IMR-90 (cell line): ENCODE data around the gene NAV2. TPM values are rescaled to one million over a fixed set of nuclear protein-coding genes. Genes with fewer than 3 reads are reported as not detected.

Experiments used
- ATAC-seq: fragments of 200-7000 bp; cut with Tn5 transposase; 2 replicates; pipeline ENCODE4 v1.9.1; 2020; ENCODE audit warnings: low read depth, mild to moderate bottlenecking, moderate library complexity
- BruUV-seq: library from RNA; stranded (reverse); fragments of 400-500 nt; replicated peaks from 2 replicates; lab custom pipeline; 2021; lab: Mats Ljungman, UMichigan
- CTCF ChIA-PET: fragments of 300-600 bp; formaldehyde crosslinking; extraction: SDS; loops from one replicate; lab custom pipeline; 2021; ENCODE audit warnings: antibody characterized with exemption; lab: Yijun Ruan, JAX
- POLR2A ChIA-PET: fragments of 300-600 bp; sonication (Branson Sonifier 250); formaldehyde crosslinking; loops from one replicate; lab custom pipeline; 2022; ENCODE audit warnings: antibody characterized with exemption; ENCODE audit not compliant: unreplicated experiment; lab: Charles Lee
- DNase-seq: peaks from one replicate; pipeline ENCODE4 v3.0.0; 2013
- H2AFZ ChIP-seq: replicated peaks from 2 replicates; pipeline ENCODE3; 2013; ENCODE audit warnings: low read length, mild to moderate bottlenecking; ENCODE audit not compliant: poor library complexity
- H2AK5ac ChIP-seq: 2 replicates; pipeline ENCODE4 v1.6.1; 2013; ENCODE audit warnings: low read depth, low read length, inconsistent platforms
- H2AK9ac ChIP-seq: replicated peaks from 2 replicates; pipeline ENCODE3; 2013; ENCODE audit warnings: mild to moderate bottlenecking, low read depth, low read length, moderate library complexity; ENCODE audit not compliant: poor library complexity
- H2BK120ac ChIP-seq: 2 replicates; pipeline ENCODE4 v1.6.1; 2013; ENCODE audit warnings: low read depth, low read length, inconsistent platforms
- H2BK15ac ChIP-seq: 3 replicates; pipeline ENCODE4 v1.6.1; 2013; ENCODE audit warnings: low read depth, low read length, inconsistent platforms
- H2BK20ac ChIP-seq: 2 replicates; pipeline ENCODE4 v1.6.1; 2013; ENCODE audit warnings: low read depth, mild to moderate bottlenecking, inconsistent platforms, low read length, moderate library complexity
- H2BK5ac ChIP-seq: 2 replicates; pipeline ENCODE4 v1.6.1; 2013; ENCODE audit warnings: mild to moderate bottlenecking, low read depth, low read length, inconsistent platforms; ENCODE audit not compliant: poor library complexity, severe bottlenecking
- H3K14ac ChIP-seq: replicated peaks from 2 replicates; pipeline ENCODE4 v1.6.1; 2013; ENCODE audit warnings: low read depth, low read length, inconsistent platforms
- H3K18ac ChIP-seq: 2 replicates; pipeline ENCODE4 v1.6.1; 2013; ENCODE audit warnings: low read depth, low read length, control low read depth
- H3K23ac ChIP-seq: 2 replicates; pipeline ENCODE4 v1.6.1; 2013; ENCODE audit warnings: low read depth, low read length, inconsistent platforms
- H3K27ac ChIP-seq: 2 replicates; pipeline ENCODE4 v1.5.1; 2013; ENCODE audit warnings: mild to moderate bottlenecking, control low read depth, low read length; ENCODE audit not compliant: insufficient read depth
- H3K27me3 ChIP-seq: 2 replicates; pipeline ENCODE4 v1.6.1; 2013; ENCODE audit warnings: low read length; ENCODE audit not compliant: control insufficient read depth, insufficient read depth
- H3K36me3 ChIP-seq: 2 replicates; pipeline ENCODE4 v1.6.1; 2013; ENCODE audit warnings: low read length, mixed read lengths; ENCODE audit not compliant: control insufficient read depth, insufficient read depth
- H3K4ac ChIP-seq: 2 replicates; pipeline ENCODE4 v1.6.1; 2013; ENCODE audit warnings: low read depth, low read length, inconsistent platforms
- H3K4me1 ChIP-seq: 2 replicates; pipeline ENCODE4 v1.6.1; 2013; ENCODE audit warnings: low read length, mixed read lengths; ENCODE audit not compliant: control insufficient read depth, insufficient read depth
- H3K4me2 ChIP-seq: 2 replicates; pipeline ENCODE4 v1.6.1; 2013; ENCODE audit warnings: low read depth, mild to moderate bottlenecking, control low read depth, low read length, moderate library complexity
- H3K4me3 ChIP-seq: 2 replicates; pipeline ENCODE4 v1.5.1; 2013; ENCODE audit warnings: low read depth, mild to moderate bottlenecking, control low read depth, low read length, moderate library complexity; ENCODE audit not compliant: insufficient read depth
- H3K56ac ChIP-seq: 2 replicates; pipeline ENCODE4 v1.6.1; 2013; ENCODE audit warnings: low read length, inconsistent platforms; ENCODE audit not compliant: insufficient read depth; ENCODE audit errors: extremely low read depth
- H3K79me1 ChIP-seq, 2 experiments: 2 replicates each; pipeline ENCODE4 v1.6.1; 2013; ENCODE audit warnings: low read length in 2 of 2, inconsistent platforms in 1 of 2, low read depth in 1 of 2
- H3K9ac ChIP-seq: 2 replicates; pipeline ENCODE4 v1.6.1; 2013; ENCODE audit warnings: low read depth, low read length, control low read depth
- H3K9me1 ChIP-seq: 2 replicates; pipeline ENCODE4 v1.6.1; 2013; ENCODE audit warnings: low read length, inconsistent platforms; ENCODE audit not compliant: insufficient read depth
- H3K9me3 ChIP-seq: 2 replicates; pipeline ENCODE4 v1.6.1; 2013; ENCODE audit warnings: low read length; ENCODE audit not compliant: control insufficient read depth, insufficient read depth
- H4K20me1 ChIP-seq: 2 replicates; pipeline ENCODE4 v1.6.1; 2013; ENCODE audit warnings: low read length, inconsistent platforms; ENCODE audit not compliant: insufficient read depth
- H4K5ac ChIP-seq: 2 replicates; pipeline ENCODE4 v1.6.1; 2013; ENCODE audit warnings: mild to moderate bottlenecking, low read depth, low read length, control low read depth
- H4K8ac ChIP-seq, 2 experiments: 2 replicates each; pipeline ENCODE4 v1.6.1; 2013; ENCODE audit warnings: low read depth in 2 of 2, low read length in 2 of 2, control low read depth in 1 of 2, inconsistent platforms in 1 of 2
- H4K91ac ChIP-seq: 2 replicates; pipeline ENCODE4 v1.6.1; 2013; ENCODE audit warnings: low read depth, low read length, inconsistent platforms; ENCODE audit not compliant: insufficient read depth
- CEBPB ChIP-seq: IDR thresholded peaks from 2 replicates; pipeline ENCODE4 v1.6.1; 2012; ENCODE audit warnings: low read depth, low read length, improper control_type of control experiment
- CHD1 ChIP-seq: IDR thresholded peaks from 2 replicates; pipeline ENCODE4 v1.6.1; 2012; ENCODE audit warnings: low read depth, low read length, improper control_type of control experiment
- MAZ ChIP-seq: IDR thresholded peaks from 2 replicates; pipeline ENCODE4 v1.6.1; 2012; ENCODE audit warnings: low read depth, mild to moderate bottlenecking, low read length, improper control_type of control experiment, moderate library complexity, borderline replicate concordance
- NFE2L2 ChIP-seq: fragments of 150-350 bp; IDR thresholded peaks from 2 replicates; pipeline ENCODE4 v1.6.1; 2016; ENCODE audit warnings: low read depth, mild to moderate bottlenecking, low read length
- POLR2A ChIP-seq: IDR thresholded peaks from 2 replicates; pipeline ENCODE4 v1.6.1; 2012; ENCODE audit warnings: mild to moderate bottlenecking, low read depth, low read length
- RAD21 ChIP-seq: IDR thresholded peaks from 2 replicates; pipeline ENCODE4 v1.6.1; 2012; ENCODE audit warnings: low read length, improper control_type of control experiment
- RCOR1 ChIP-seq: IDR thresholded peaks from 2 replicates; pipeline ENCODE4 v1.6.1; 2012; ENCODE audit warnings: mild to moderate bottlenecking, low read length, improper control_type of control experiment; ENCODE audit not compliant: insufficient replicate concordance
- RFX5 ChIP-seq: IDR thresholded peaks from 2 replicates; pipeline ENCODE4 v1.8.0; 2012; ENCODE audit warnings: low read depth, mild to moderate bottlenecking, low read length, moderate library complexity
- SMC3 ChIP-seq: fragments of 150-350 bp; IDR thresholded peaks from 2 replicates; pipeline ENCODE4 v1.6.1; 2016; ENCODE audit warnings: low read depth, mild to moderate bottlenecking, antibody characterized with exemption, low read length, moderate library complexity
- USF2 ChIP-seq: fragments of 150-350 bp; IDR thresholded peaks from 2 replicates; pipeline ENCODE4 v1.6.1; 2017; ENCODE audit warnings: mild to moderate bottlenecking, antibody characterized with exemption, low read length, low read depth
- WGBS, 2 experiments: methylation state at CpG; one replicate each; pipeline versions ENCODE4 v1.1.5 to v1.1.7; 2013; ENCODE audit warnings: missing lambda C conversion rate in 2 of 2; ENCODE audit not compliant: insufficient read length in 1 of 2; ENCODE audit errors: extremely low coverage in 2 of 2; 5-methylcytosine and 5-hydroxymethylcytosine counted together
- dilution Hi-C: fragments of 300-500 bp; cut with HindIII; formaldehyde crosslinking; loops from one replicate; pipeline ENCODE4 v1.14.3; 2018; ENCODE audit warnings: low sequenced_read_pairs; ENCODE audit not compliant: unreplicated experiment
- in situ Hi-C: fragments of 300-500 bp; cut with MboI; formaldehyde crosslinking; loops from 3 replicates; pipeline ENCODE4 v1.14.3; 2019; ENCODE audit warnings: low sequenced_read_pairs, inconsistent platforms, mixed read lengths
- intact Hi-C: fragments of 100-400 bp; cut with micrococcal nuclease; formaldehyde crosslinking; loops from 2 replicates; pipeline ENCODE4 v1.10.0; 2022
- polyA plus RNA-seq, 3 experiments: library from polyadenylated mRNA; depleted of rRNA; stranded (reverse); fragments of >200 nt; gene quantifications; 2 replicates each; pipeline ENCODE4 v1.2.3, GENCODE V29; 2012; ENCODE audit warnings: low replicate concordance in 1 of 3
- total RNA-seq: library from RNA; depleted of rRNA; stranded (reverse); fragments of >200 nt; gene quantifications from 2 replicates; pipeline ENCODE4 v1.2.3, GENCODE V29; 2012

Gene NAV2
- total and polyA plus RNA-seq, 2 of the 4 experiments (the other 2 are of a cell fraction), result 4.5 to 12.6 TPM

- Histone ChIP-seq H3K9me3 (no peaks in the 10 kb centered on the region), H3K27me3 (no peaks in the 10 kb centered on the region), H3K4me3 (no peak overlapping the region), H3K79me1 (peaks cover 4 to 6% of the 10 kb centered on the region in 2 experiments; a peak in 2 of 4 replicates), H4K20me1 (0 out of 2 replicates have a peak, but pooled peaks cover 3% of the 10 kb centered on the region), H3K27ac (no peak overlapping the region), H3K4me1 (no peaks in the 10 kb centered on the region), H3K9ac (no peak overlapping the region), H3K56ac (no peak overlapping the region), H3K4ac (no peak overlapping the region), H2AK5ac (0 out of 2 replicates have a peak overlapping the region, but pooled peaks have one; percentile 6), H3K9me1 (no peaks in the 10 kb centered on the region), H2BK120ac (no peak overlapping the region), H3K18ac (no peak overlapping the region), H2BK15ac (no peak overlapping the region), H3K23ac (no peak overlapping the region), H3K36me3 (0 out of 2 replicates have a peak, but pooled peaks cover 2% of the 10 kb centered on the region), H4K5ac (no peak overlapping the region), H2AK9ac (no peak overlapping the region), H2BK5ac (no peak overlapping the region), H3K4me2 (no peak overlapping the region), H2AFZ (no peak overlapping the region), H4K91ac (no peak overlapping the region), H3K14ac (no peak overlapping the region), H2BK20ac (no peak overlapping the region), H4K8ac (no peak overlapping the region)
- dilution Hi-C loops (no loop called here), intact Hi-C loops (no loop called here), in situ Hi-C loops (no loop called here)
- ATAC-seq (no peak), DNase-seq (no peak)
- POLR2A ChIA-PET, result no interaction called here
- CTCF ChIA-PET, result no interaction called here
- no peak for TF ChIP-seq RCOR1
- TF ChIP-seq SMC3, result no peak
- TF ChIP-seq CHD1, result no peak
- TF ChIP-seq CEBPB, result no peak
- TF ChIP-seq NFE2L2, result no peak
- no peak for TF ChIP-seq USF2
- TF ChIP-seq RAD21, result no peak
- TF ChIP-seq RFX5, result no peak
- no peak for TF ChIP-seq MAZ
- TF ChIP-seq POLR2A, result no peak
- BruUV-seq, result no TSS peak
- WGBS, 2 experiments, result no CpG with 5 or more reads among the region's 12 CpGs
Observed at GRCh38 chr11:20002312-20003216, 289.9 kb downstream of the NAV2 start.
